Astrocyte (in vitro differentiated cells and primary cell): ENCODE data around the gene UPF3A. TPM values are rescaled to one million over a fixed set of nuclear protein-coding genes. Genes with fewer than 3 reads are reported as not detected.

Experiments
- DNase-seq: peaks from one replicate; pipeline ENCODE4 v3.0.0-alpha.2; 2010; ENCODE audit warnings: low read depth
- FAIRE-seq: peaks from 2 replicates; lab custom pipeline; 2011; peaks lifted over from hg19 to GRCh38; lab: Jason Lieb, UNC
- H2AFZ ChIP-seq: 2 replicates; pipeline ENCODE4 v1.6.0; 2012; ENCODE audit warnings: low read depth, low read length, inconsistent platforms
- H3K27ac ChIP-seq: 2 replicates; pipeline ENCODE4 v1.5.1; 2011; ENCODE audit warnings: low read depth, low read length, inconsistent platforms
- H3K27me3 ChIP-seq: 2 replicates; pipeline ENCODE4 v1.6.0; 2011; ENCODE audit warnings: low read length, inconsistent platforms; ENCODE audit not compliant: insufficient read depth
- H3K36me3 ChIP-seq: 2 replicates; pipeline ENCODE4 v1.5.1; 2011; ENCODE audit warnings: low read length, inconsistent platforms; ENCODE audit not compliant: insufficient read depth
- H3K4me1 ChIP-seq: 2 replicates; pipeline ENCODE4 v1.5.1; 2011; ENCODE audit warnings: low read length, inconsistent platforms; ENCODE audit not compliant: insufficient read depth
- H3K4me2 ChIP-seq: 2 replicates; pipeline ENCODE4 v1.6.0; 2012; ENCODE audit warnings: low read length, inconsistent platforms
- H3K4me3 ChIP-seq: 2 replicates; pipeline ENCODE4 v1.5.1; 2011; ENCODE audit warnings: low read depth, mild to moderate bottlenecking, low read length, inconsistent platforms; ENCODE audit not compliant: insufficient read depth
- H3K79me2 ChIP-seq: 2 replicates; pipeline ENCODE4 v1.6.0; 2012; ENCODE audit warnings: mild to moderate bottlenecking, low read length, inconsistent platforms; ENCODE audit not compliant: insufficient read depth
- H3K9ac ChIP-seq: 2 replicates; pipeline ENCODE4 v1.6.0; 2012; ENCODE audit warnings: mild to moderate bottlenecking, low read length, inconsistent platforms
- H3K9me3 ChIP-seq: 2 replicates; pipeline ENCODE4 v1.5.1; 2012; ENCODE audit warnings: low read depth, mild to moderate bottlenecking, low read length, inconsistent platforms; ENCODE audit not compliant: insufficient read depth
- H4K20me1 ChIP-seq: 2 replicates; pipeline ENCODE4 v1.6.0; 2012; ENCODE audit warnings: low read length, inconsistent platforms; ENCODE audit not compliant: insufficient read depth
- H3K27ac Mint-ChIP-seq: one replicate; pipeline ENCODE4 v1.8.0; 2021; ENCODE audit warnings: mild to moderate bottlenecking, mixed read lengths; ENCODE audit not compliant: unreplicated experiment
- H3K27me3 Mint-ChIP-seq: one replicate; pipeline ENCODE4 v1.8.0; 2021; ENCODE audit warnings: low read depth, mixed read lengths; ENCODE audit not compliant: unreplicated experiment
- H3K36me3 Mint-ChIP-seq: one replicate; pipeline ENCODE4 v1.8.0; 2021; ENCODE audit warnings: low read depth, mixed read lengths; ENCODE audit not compliant: unreplicated experiment
- H3K4me1 Mint-ChIP-seq: one replicate; pipeline ENCODE4 v1.8.0; 2021; ENCODE audit warnings: low read depth, mixed read lengths; ENCODE audit not compliant: unreplicated experiment
- H3K4me3 Mint-ChIP-seq: one replicate; pipeline ENCODE4 v1.8.0; 2021; ENCODE audit warnings: mild to moderate bottlenecking, moderate library complexity, mixed read lengths; ENCODE audit not compliant: unreplicated experiment
- H3K9me3 Mint-ChIP-seq: one replicate; pipeline ENCODE4 v1.8.0; 2021; ENCODE audit warnings: mild to moderate bottlenecking, mixed read lengths; ENCODE audit not compliant: unreplicated experiment
- CTCF ChIP-seq: IDR thresholded peaks from 2 replicates; pipeline ENCODE4 v1.5.1; 2011; ENCODE audit warnings: low read depth, mild to moderate bottlenecking, inconsistent platforms, low read length, moderate library complexity; ENCODE audit not compliant: insufficient read depth
- EZH2 ChIP-seq: IDR thresholded peaks from 2 replicates; pipeline ENCODE4 v1.6.1; 2012; ENCODE audit warnings: mild to moderate bottlenecking, low read length, inconsistent platforms; ENCODE audit not compliant: insufficient read depth
- total RNA-seq: library from RNA; stranded (reverse); gene quantifications from 2 replicates; pipeline ENCODE4 v1.2.1, GENCODE V29; 2021

Gene UPF3A
- total RNA-seq, 1 donor from 2014 or later = 44.8 TPM

- H4K20me1 ChIP-seq = peaks cover 18% of the 10 kb centered on the region
- Mint-ChIP-seq H3K4me1 (no peaks in the 10 kb centered on the region), H3K27me3 (no peaks in the 10 kb centered on the region), H3K9me3 (no peaks in the 10 kb centered on the region), H3K4me3 (no peak overlapping the region), H3K27ac (no peak overlapping the region), H3K36me3 (peaks cover 16% of the 10 kb centered on the region)
- H3K4me1 ChIP-seq = peaks cover 2% of the 10 kb centered on the region
- H3K4me3 ChIP-seq = no peak overlapping the region
- H3K27me3 ChIP-seq = no peaks in the 10 kb centered on the region
- TF ChIP-seq CTCF = no peak
- no peak for TF ChIP-seq EZH2
- peak overlapping the region; percentile 38 for H3K4me2 ChIP-seq
- H2AFZ ChIP-seq = peak overlapping the region; percentile 45
- FAIRE-seq = no peak
- peaks cover 20% of the 10 kb centered on the region for H3K79me2 ChIP-seq
- DNase-seq = peak; percentile 53
- H3K27ac ChIP-seq = peak overlapping the region; percentile 64
- peak overlapping the region; percentile 26 for H3K9ac ChIP-seq
- H3K9me3 ChIP-seq = no peaks in the 10 kb centered on the region
- H3K36me3 ChIP-seq = peaks cover 31% of the 10 kb centered on the region
Measured at GRCh38 chr13:114298866-114299265, 17.5 kb downstream of the UPF3A start.

DNA sequence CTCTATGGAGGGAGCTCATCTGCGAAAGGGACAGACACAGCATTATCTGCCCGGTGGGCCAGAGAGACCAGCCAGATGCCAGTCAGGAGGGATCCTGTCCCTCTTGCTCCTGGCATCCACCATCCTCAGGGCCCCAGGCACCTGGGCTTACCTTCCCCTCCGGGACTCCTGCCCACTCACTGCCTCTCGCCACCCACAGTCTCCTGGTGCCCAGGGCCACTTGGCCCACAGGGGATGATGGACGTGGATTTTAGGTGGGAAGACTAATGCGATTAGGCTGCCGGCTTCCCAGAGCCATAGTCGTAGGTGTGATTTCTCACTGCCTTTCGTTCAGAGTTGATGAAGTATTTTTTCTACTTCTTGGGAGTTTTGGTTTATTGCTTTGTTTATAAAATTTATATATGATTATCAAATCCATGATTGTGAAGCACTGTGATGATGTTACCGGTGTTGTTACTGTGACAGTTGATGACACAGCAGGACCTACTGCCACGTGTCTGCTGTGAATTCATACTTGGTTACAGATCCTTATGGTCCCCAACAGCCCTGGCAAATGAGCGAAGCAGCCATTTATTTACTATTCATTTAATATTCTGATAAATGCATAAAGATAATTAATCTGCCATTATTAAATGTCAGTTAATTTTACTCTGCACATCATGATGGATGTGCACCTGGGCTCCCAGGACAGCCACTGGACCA, 18.4 kb downstream of the UPF3A start:
- Mint-ChIP-seq H3K4me3 (no peak overlapping the region), H3K27ac (no peak overlapping the region), H3K4me1 (no peaks in the 10 kb centered on the region), H3K27me3 (no peaks in the 10 kb centered on the region), H3K9me3 (no peaks in the 10 kb centered on the region), H3K36me3 (peaks cover 15% of the 10 kb centered on the region)
- Histone ChIP-seq H3K27me3 (no peaks in the 10 kb centered on the region), H4K20me1 (peaks cover 15% of the 10 kb centered on the region), H3K4me2 (no peak overlapping the region), H3K27ac (peak overlapping the region; percentile 64), H3K4me1 (peaks cover 2% of the 10 kb centered on the region), H3K9me3 (no peaks in the 10 kb centered on the region), H3K36me3 (peaks cover 35% of the 10 kb centered on the region), H2AFZ (no peak overlapping the region), H3K4me3 (no peak overlapping the region), H3K79me2 (peaks cover 15% of the 10 kb centered on the region), H3K9ac (peak overlapping the region; percentile 26)
- no peak for TF ChIP-seq CTCF
- no peak for TF ChIP-seq EZH2
- DNase-seq (no peak), FAIRE-seq (no peak)

DNA sequence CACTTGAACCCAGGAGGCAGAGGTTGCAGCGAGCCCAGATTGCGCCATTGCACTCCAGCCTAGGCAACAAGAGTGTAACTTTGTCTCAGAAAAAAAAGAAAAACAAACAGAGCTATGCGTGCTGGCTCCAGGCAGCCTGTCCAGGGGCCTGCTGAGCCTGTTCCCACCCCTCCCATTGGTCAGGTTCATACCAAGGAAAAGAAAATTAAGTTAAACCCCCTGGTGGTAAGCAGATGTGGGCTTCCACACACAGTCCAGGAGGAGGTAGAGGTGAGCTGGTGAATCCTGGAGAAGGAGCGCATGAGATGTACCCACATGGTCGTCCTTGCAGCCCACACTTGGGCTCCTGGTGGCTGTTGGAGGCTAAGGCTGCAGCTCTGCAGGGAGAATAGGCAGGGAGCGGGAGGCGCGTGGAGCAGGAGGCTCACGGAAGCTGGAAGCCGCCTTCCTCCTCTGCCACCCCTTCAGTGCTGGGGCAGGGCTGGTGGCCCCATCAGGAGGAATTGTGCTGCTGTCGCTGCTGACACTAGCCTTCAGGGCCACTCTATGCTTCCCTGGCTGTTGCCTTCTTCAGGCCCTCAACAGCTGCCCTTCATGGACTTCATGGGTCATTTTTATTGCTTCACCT, 22.4 kb downstream of the UPF3A start:
- Histone ChIP-seq H2AFZ (no peak overlapping the region), H4K20me1 (no peaks in the 10 kb centered on the region), H3K27ac (no peak overlapping the region), H3K4me1 (peaks cover 2% of the 10 kb centered on the region), H3K9ac (no peak overlapping the region), H3K27me3 (no peaks in the 10 kb centered on the region), H3K9me3 (no peaks in the 10 kb centered on the region), H3K4me2 (no peak overlapping the region), H3K36me3 (peaks cover 36% of the 10 kb centered on the region), H3K79me2 (peaks cover 6% of the 10 kb centered on the region), H3K4me3 (no peak overlapping the region)
- Mint-ChIP-seq H3K27me3 (no peaks in the 10 kb centered on the region), H3K27ac (no peak overlapping the region), H3K4me3 (no peak overlapping the region), H3K9me3 (no peaks in the 10 kb centered on the region), H3K36me3 (peaks cover 21% of the 10 kb centered on the region), H3K4me1 (no peaks in the 10 kb centered on the region)
- TF ChIP-seq EZH2 (no peak), CTCF (no peak)
- FAIRE-seq (no peak), DNase-seq (no peak)
